Endothelial cell (in vitro differentiated cells): Measurements from ENCODE around the gene MMP17. TPM values are rescaled to one million over a fixed set of nuclear protein-coding genes. Genes with fewer than 3 reads are reported as not detected.

Experiments
- DNase-seq: peaks from one replicate; pipeline ENCODE4 v3.0.0; 2021; ENCODE audit warnings: low spot score
- H3K27ac Mint-ChIP-seq: one replicate; pipeline ENCODE4 v1.8.0; 2021; ENCODE audit warnings: mixed read lengths, inconsistent platforms; ENCODE audit not compliant: unreplicated experiment
- H3K27me3 Mint-ChIP-seq: one replicate; pipeline ENCODE4 v1.8.0; 2021; ENCODE audit warnings: mild to moderate bottlenecking, moderate library complexity, mixed read lengths, inconsistent platforms; ENCODE audit not compliant: unreplicated experiment
- H3K36me3 Mint-ChIP-seq: one replicate; pipeline ENCODE4 v1.8.0; 2021; ENCODE audit warnings: mild to moderate bottlenecking, low read depth, mixed read lengths, inconsistent platforms; ENCODE audit not compliant: unreplicated experiment
- H3K4me1 Mint-ChIP-seq: one replicate; pipeline ENCODE4 v1.8.0; 2021; ENCODE audit warnings: mild to moderate bottlenecking, mixed read lengths, inconsistent platforms; ENCODE audit not compliant: unreplicated experiment
- H3K4me3 Mint-ChIP-seq: one replicate; pipeline ENCODE4 v1.8.0; 2021; ENCODE audit warnings: mild to moderate bottlenecking, mixed read lengths, inconsistent platforms; ENCODE audit not compliant: unreplicated experiment
- H3K9me3 Mint-ChIP-seq: one replicate; pipeline ENCODE4 v1.8.0; 2021; ENCODE audit warnings: mixed read lengths, inconsistent platforms; ENCODE audit not compliant: unreplicated experiment
- total RNA-seq: library from RNA; stranded (reverse); fragmentation: NEBNext Ultra II Directional; extraction: Animal tissue kit (Norgen Biotek cat#: 25700); gene quantifications from one replicate; pipeline ENCODE4 v1.2.1, GENCODE V29; 2021; ENCODE audit not compliant: unreplicated experiment
- TF ChIP-seq, protein P1 (sequence below): fragments of 200-600 bp; sonication (generic); IDR thresholded peaks from one replicate; pipeline ENCODE4 v1.5.0; 2021; ENCODE audit warnings: antibody characterized with exemption; ENCODE audit not compliant: unreplicated experiment

The MMP17 gene
- total RNA-seq, 1 donor from 2014 or later = 6.3 TPM

GRCh38 chr12:131832321-131833231, 4.4 kb downstream of the MMP17 start:
- Mint-ChIP-seq H3K36me3 (peaks cover 2% of the 10 kb centered on the region), H3K27me3 (peaks cover 5% of the 10 kb centered on the region), H3K27ac (no peak overlapping the region), H3K4me1 (no peaks in the 10 kb centered on the region), H3K9me3 (no peaks in the 10 kb centered on the region), H3K4me3 (no peak overlapping the region)
- TF ChIP-seq, protein P1, sequence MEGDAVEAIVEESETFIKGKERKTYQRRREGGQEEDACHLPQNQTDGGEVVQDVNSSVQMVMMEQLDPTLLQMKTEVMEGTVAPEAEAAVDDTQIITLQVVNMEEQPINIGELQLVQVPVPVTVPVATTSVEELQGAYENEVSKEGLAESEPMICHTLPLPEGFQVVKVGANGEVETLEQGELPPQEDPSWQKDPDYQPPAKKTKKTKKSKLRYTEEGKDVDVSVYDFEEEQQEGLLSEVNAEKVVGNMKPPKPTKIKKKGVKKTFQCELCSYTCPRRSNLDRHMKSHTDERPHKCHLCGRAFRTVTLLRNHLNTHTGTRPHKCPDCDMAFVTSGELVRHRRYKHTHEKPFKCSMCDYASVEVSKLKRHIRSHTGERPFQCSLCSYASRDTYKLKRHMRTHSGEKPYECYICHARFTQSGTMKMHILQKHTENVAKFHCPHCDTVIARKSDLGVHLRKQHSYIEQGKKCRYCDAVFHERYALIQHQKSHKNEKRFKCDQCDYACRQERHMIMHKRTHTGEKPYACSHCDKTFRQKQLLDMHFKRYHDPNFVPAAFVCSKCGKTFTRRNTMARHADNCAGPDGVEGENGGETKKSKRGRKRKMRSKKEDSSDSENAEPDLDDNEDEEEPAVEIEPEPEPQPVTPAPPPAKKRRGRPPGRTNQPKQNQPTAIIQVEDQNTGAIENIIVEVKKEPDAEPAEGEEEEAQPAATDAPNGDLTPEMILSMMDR = no peak
- no peak for DNase-seq

DNA sequence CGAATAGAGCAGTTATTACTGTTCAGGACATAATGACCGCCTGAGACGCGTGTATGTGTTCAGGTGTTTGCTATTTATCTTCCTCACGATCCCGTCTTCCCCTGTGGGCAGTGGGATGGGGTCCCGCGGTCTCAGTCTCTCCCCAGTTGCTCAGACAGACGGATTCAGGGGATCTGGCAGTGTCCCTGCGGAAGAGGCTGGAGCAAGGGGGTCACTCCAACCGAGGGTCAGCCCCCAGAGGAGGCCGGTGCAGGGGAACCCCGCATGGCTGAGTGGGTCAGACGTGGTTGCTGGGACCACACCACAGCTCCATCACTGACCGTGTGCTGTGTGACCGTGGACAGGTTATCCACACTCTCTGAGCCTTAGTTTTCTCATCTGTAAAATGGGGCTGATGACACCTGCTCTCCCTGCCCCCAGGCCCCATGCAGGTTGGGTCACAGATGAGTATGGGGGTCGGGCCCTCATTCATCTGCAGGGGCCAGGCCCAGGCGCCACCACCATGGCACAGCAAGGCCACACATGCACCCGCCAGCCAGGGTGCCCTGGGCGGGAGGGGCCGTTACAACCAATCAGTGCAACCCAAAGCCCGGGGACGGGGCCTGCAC, 5.2 kb downstream of the MMP17 start:
- no peak overlapping the region for H3K4me3 Mint-ChIP-seq
- H3K9me3 Mint-ChIP-seq = no peaks in the 10 kb centered on the region
- no peaks in the 10 kb centered on the region for H3K4me1 Mint-ChIP-seq
- H3K27me3 Mint-ChIP-seq = peaks cover 3% of the 10 kb centered on the region
- TF ChIP-seq, protein P1 = no peak
- no peak for DNase-seq
- H3K27ac Mint-ChIP-seq = no peak overlapping the region
- no peaks in the 10 kb centered on the region for H3K36me3 Mint-ChIP-seq

DNA sequence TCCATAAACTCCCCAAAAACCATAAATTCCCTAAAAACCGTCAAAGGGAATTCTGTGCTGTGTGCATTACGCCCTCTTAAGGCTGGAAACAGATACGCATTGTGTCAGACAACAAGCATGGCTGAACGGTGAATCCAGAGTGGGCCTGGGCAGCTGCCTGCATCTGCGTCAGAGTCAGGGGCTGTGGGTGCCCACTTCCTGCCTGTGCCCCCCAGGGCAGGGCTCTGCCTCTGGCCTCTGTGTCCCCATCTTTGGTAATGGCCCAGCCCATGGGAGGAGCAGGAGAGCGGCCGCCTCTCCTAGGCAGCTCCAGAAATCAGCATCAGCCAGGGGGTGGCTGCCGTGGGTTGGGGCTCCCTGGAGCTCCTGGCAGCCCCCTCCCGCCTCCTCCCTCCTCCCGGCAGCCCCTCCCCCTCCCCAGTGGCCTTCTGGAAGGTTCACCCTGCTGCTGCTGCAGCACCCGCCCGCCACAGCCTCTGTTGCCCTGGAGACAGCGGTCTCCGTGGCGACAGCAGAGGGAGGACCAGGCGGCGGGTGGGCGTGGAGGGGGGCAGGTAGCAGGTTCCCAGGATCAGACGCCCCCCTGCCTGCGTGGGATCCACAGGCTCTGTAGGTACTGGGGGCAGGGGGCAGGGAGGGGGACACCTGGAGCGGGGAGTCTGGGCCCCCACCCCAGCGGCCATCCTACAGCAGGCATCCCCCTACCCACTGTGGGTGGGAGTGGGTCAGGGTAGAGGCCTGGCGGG, 5.9 kb downstream of the MMP17 start:
- Mint-ChIP-seq H3K27ac (no peak overlapping the region), H3K9me3 (no peaks in the 10 kb centered on the region), H3K27me3 (peaks cover 4% of the 10 kb centered on the region), H3K4me3 (no peak overlapping the region), H3K4me1 (no peaks in the 10 kb centered on the region), H3K36me3 (no peaks in the 10 kb centered on the region)
- TF ChIP-seq, protein P1 = peak; percentile 35
- DNase-seq = no peak

DNA sequence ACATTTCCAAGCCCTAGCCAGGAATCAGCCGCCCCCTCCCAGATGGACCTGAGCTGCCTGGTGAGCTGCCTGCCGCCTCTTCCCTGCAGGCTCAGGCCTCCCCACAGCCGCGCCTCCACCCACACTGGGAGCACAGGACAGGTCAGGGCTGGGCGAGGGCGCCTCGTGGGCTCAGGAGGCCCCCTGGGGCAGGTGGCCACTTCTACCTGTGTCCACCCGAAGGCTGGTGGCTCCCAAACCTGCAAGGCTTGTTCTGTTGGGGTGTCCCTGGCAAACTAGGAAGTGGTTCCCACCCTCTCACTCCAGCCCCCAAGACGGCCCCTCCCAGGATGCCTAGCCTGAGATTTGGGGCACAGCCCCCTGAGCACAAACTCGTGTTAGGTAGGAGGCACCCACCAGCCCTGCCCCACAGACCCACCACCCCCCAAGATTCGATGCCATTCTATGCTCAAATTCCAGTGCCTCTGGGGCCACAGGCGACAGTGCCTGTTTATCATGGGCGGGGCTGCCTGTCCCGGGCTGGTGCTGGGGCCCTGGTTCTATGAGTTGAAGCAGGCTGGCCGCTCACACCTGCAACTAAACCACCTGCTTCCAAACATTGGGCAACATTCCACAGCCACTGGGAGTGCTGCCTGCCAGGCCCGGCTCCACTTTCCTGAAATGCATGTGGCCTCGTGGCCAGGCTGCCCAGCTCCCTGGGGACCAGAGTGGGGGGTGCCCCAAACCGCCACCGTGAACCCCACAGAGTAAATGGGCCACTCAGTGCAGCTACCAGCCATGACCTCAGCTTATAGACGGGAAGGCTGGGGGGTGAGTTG, 6.8 kb downstream of the MMP17 start:
- Mint-ChIP-seq H3K27ac (no peak overlapping the region), H3K9me3 (no peaks in the 10 kb centered on the region), H3K4me3 (no peak overlapping the region), H3K27me3 (peaks cover 8% of the 10 kb centered on the region), H3K4me1 (no peaks in the 10 kb centered on the region), H3K36me3 (no peaks in the 10 kb centered on the region)
- TF ChIP-seq, protein P1 = no peak
- DNase-seq = no peak
